ENCODE results near the gene MIB2.
A peak's percentile ranks its signal among the peaks of the same experiment; 100 is the strongest.
"Not testable (repeated sequence)": the region's sequence is repeated elsewhere in the genome, so short reads cannot be mapped to it uniquely, and the experiment has no call there.

The MIB2 gene

GRCh38 chr1:1646326-1646725 lies 31.0 kb downstream of the MIB2 start:
- DNase-seq (ENCODE audit: extremely low read depth in 1 of 2, low read depth in 1 of 2) = not testable (repeated sequence)

GRCh38 chr1:1647567-1648241 lies 32.4 kb downstream of the MIB2 start:
- DNase-seq (ENCODE audit: extremely low read depth in 1 of 2, low read depth in 1 of 2) = not testable (repeated sequence)

GRCh38 chr1:1648265-1648664 lies 33.0 kb downstream of the MIB2 start:
- DNase-seq (ENCODE audit: extremely low read depth in 1 of 2, low read depth in 1 of 2) = not testable (repeated sequence)

GRCh38 chr1:1658583-1659549 lies 43.6 kb downstream of the MIB2 start, which contains the start of gene CDK11B:
Gene CDK11B (minus strand): TSS chr1:1659004. CDS start chr1:1657485, 1,519 bp downstream.
- DNase-seq (ENCODE audit: extremely low read depth in 1 of 2, low read depth in 1 of 2) = peak; percentile 93 to 98

- not testable (repeated sequence) for DNase-seq (ENCODE audit: extremely low read depth in 1 of 2, low read depth in 1 of 2)
Measured at GRCh38 chr1:1662392-1662791, 47.1 kb downstream of the MIB2 start.

- not testable (repeated sequence) for DNase-seq (ENCODE audit: extremely low read depth in 1 of 2, low read depth in 1 of 2)
Measured at GRCh38 chr1:1662830-1663560, 47.7 kb downstream of the MIB2 start.

GRCh38 chr1:1664318-1664717 lies 49.0 kb downstream of the MIB2 start:
- DNase-seq (ENCODE audit: extremely low read depth in 1 of 2, low read depth in 1 of 2) = not testable (repeated sequence)

- DNase-seq (ENCODE audit: extremely low read depth in 1 of 2, low read depth in 1 of 2) = no peak
Measured at GRCh38 chr1:1664941-1665814, 49.9 kb downstream of the MIB2 start.

GRCh38 chr1:1665815-1666251 lies 50.5 kb downstream of the MIB2 start:
- no peak for DNase-seq (ENCODE audit: extremely low read depth in 1 of 2, low read depth in 1 of 2)

- no peak for DNase-seq (ENCODE audit: extremely low read depth in 1 of 2, low read depth in 1 of 2)
Measured at GRCh38 chr1:1666526-1666925, 51.2 kb downstream of the MIB2 start.

- no peak for DNase-seq (ENCODE audit: extremely low read depth in 1 of 2, low read depth in 1 of 2)
Measured at GRCh38 chr1:1669468-1670440, 54.5 kb downstream of the MIB2 start.

- no peak for DNase-seq (ENCODE audit: extremely low read depth in 1 of 2, low read depth in 1 of 2)
Measured at GRCh38 chr1:1670866-1671265, 55.6 kb downstream of the MIB2 start.

- DNase-seq (ENCODE audit: extremely low read depth in 1 of 2, low read depth in 1 of 2) = no peak
Measured at GRCh38 chr1:1671365-1672119, 56.2 kb downstream of the MIB2 start.

- no peak for DNase-seq (ENCODE audit: extremely low read depth in 1 of 2, low read depth in 1 of 2)
Measured at GRCh38 chr1:1672181-1672965, 57.1 kb downstream of the MIB2 start.

GRCh38 chr1:1674806-1675205 lies 59.5 kb downstream of the MIB2 start:
- DNase-seq (ENCODE audit: extremely low read depth in 1 of 2, low read depth in 1 of 2) = peak in 1 of 2 donors; percentile 29

GRCh38 chr1:1675218-1675617 lies 59.9 kb downstream of the MIB2 start:
- DNase-seq (ENCODE audit: extremely low read depth in 1 of 2, low read depth in 1 of 2) = not testable (repeated sequence)

GRCh38 chr1:1676087-1676486 lies 60.8 kb downstream of the MIB2 start:
- DNase-seq (ENCODE audit: extremely low read depth in 1 of 2, low read depth in 1 of 2) = not testable (repeated sequence)

Data from stimulated activated CD8-positive, alpha-beta memory T cell treated with anti-CD3 and anti-CD28 coated beads, Interleukin-7, amount 100 ng/mL, for 48 hours (primary cell).